ENCODE measurements around the gene ZDHHC9.

GRCh38 chrX:129781680-129782495, 61.8 kb downstream of the ZDHHC9 start:
- no peak for TF ChIP-seq CTCF (IDR thresholded peaks at IDR 0.05)
- no peak for TF ChIP-seq EZH2 (IDR thresholded peaks at IDR 0.05)
- no peak for TF ChIP-seq EZH2phosphoT487 (IDR thresholded peaks at IDR 0.05)

All from neural progenitor cell (in vitro differentiated cells).